DOHH2 (cell line): ENCODE measurements around the gene FBXW7.

Experiments
- H3F3A ChIP-seq: fragments of 200-600 bp; sonication (generic), shearing (Covaris generic); 2 replicates; pipeline ENCODE4 v1.6.0; 2016; ENCODE audit warnings: antibody characterized with exemption, mild to moderate bottlenecking; ENCODE audit not compliant: control insufficient read depth, insufficient read depth
- H3K27ac ChIP-seq: fragments of 200-600 bp; sonication (generic); 2 replicates; pipeline ENCODE4 v1.5.1; 2014; ENCODE audit warnings: low read depth, mild to moderate bottlenecking, low read length, moderate library complexity
- H3K27me3 ChIP-seq: fragments of 200-600 bp; sonication (generic); 2 replicates; pipeline ENCODE4 v1.6.1; 2014; ENCODE audit warnings: mild to moderate bottlenecking, low read length, mixed read lengths; ENCODE audit not compliant: control insufficient read depth
- H3K36me3 ChIP-seq: fragments of 200-600 bp; sonication (generic); 2 replicates; pipeline ENCODE4 v1.6.1; 2014; ENCODE audit warnings: mild to moderate bottlenecking, low read length, moderate library complexity, mixed read lengths; ENCODE audit not compliant: control insufficient read depth
- H3K4me1 ChIP-seq: fragments of 200-600 bp; sonication (generic); 2 replicates; pipeline ENCODE4 v1.6.1; 2014; ENCODE audit warnings: mild to moderate bottlenecking, low read length, mixed read lengths; ENCODE audit not compliant: control insufficient read depth
- H3K4me2 ChIP-seq: fragments of 200-600 bp; sonication (generic); 2 replicates; pipeline ENCODE4 v1.6.0; 2014; ENCODE audit warnings: mild to moderate bottlenecking, low read length, moderate library complexity
- H3K4me3 ChIP-seq: fragments of 200-600 bp; sonication (generic); 2 replicates; pipeline ENCODE4 v1.5.1; 2014; ENCODE audit warnings: mild to moderate bottlenecking, low read length, mixed read lengths
- H3K79me2 ChIP-seq: fragments of 200-600 bp; sonication (generic); 2 replicates; pipeline ENCODE4 v1.6.1; 2014; ENCODE audit warnings: mild to moderate bottlenecking, low read length, mixed read lengths; ENCODE audit not compliant: control insufficient read depth
- H3K9me2 ChIP-seq: fragments of 200-600 bp; sonication (generic); replicated peaks from 2 replicates; pipeline ENCODE4 v1.6.1; 2014; ENCODE audit warnings: mild to moderate bottlenecking, low read length, mixed read lengths; ENCODE audit not compliant: control insufficient read depth
- H3K9me3 ChIP-seq: fragments of 200-600 bp; sonication (generic); 2 replicates; pipeline ENCODE4 v1.6.1; 2014; ENCODE audit warnings: antibody characterized with exemption, low read length, mixed read lengths; ENCODE audit not compliant: control insufficient read depth, insufficient read depth
- H4K20me1 ChIP-seq: fragments of 200-600 bp; sonication (generic); 2 replicates; pipeline ENCODE4 v1.6.0; 2014; ENCODE audit warnings: low read depth, mild to moderate bottlenecking, antibody characterized with exemption, low read length, moderate library complexity; ENCODE audit not compliant: control insufficient read depth, insufficient read depth
- EZH2phosphoT487 ChIP-seq: fragments of 200-600 bp; sonication (generic); IDR thresholded peaks from 2 replicates; pipeline ENCODE4 v1.6.1; 2017; ENCODE audit warnings: borderline replicate concordance, mild to moderate bottlenecking, antibody characterized with exemption, low read length, moderate library complexity, mixed read lengths
- TF ChIP-seq, protein P1 (sequence below): fragments of 200-600 bp; sonication (generic); IDR thresholded peaks from one replicate; pipeline ENCODE4 v1.5.1; 2014; ENCODE audit warnings: antibody characterized with exemption, mild to moderate bottlenecking, low read depth, low read length; ENCODE audit not compliant: poor library complexity, severe bottlenecking

The FBXW7 gene

DNA sequence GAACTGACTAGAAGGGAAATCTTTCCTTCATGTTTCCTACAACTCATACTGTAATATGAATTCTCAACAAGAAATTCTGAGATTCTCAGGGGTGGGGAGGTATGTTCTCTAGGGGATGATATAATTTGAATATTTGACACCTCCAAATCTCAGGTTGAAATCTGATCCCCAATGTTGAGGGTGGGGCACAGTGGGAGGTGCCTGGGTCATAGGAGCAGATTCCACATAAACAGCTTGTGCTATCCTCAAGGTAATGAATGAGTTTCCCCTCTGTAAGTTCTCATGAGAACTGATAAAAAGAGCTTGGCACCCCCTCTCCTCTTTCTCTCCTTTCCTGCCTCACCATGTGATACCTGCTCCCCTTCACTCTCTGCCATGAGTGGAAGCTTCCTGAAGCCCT, 21.5 kb downstream of the FBXW7 start:
- Histone ChIP-seq H3K9me3 (no peaks in the 10 kb centered on the region), H3K36me3 (peaks cover 4% of the 10 kb centered on the region; the same call in 1 of the 2 replicates), H4K20me1 (no peaks in the 10 kb centered on the region), H3K4me2 (no peak overlapping the region), H3F3A (no peaks in the 10 kb centered on the region; the same call in 1 of the 2 replicates), H3K27me3 (no peaks in the 10 kb centered on the region), H3K27ac (no peak overlapping the region), H3K4me1 (peaks cover 49% of the 10 kb centered on the region), H3K4me3 (no peak overlapping the region), H3K9me2 (no peaks in the 10 kb centered on the region), H3K79me2 (peaks cover 95% of the 10 kb centered on the region)
- TF ChIP-seq EZH2phosphoT487: no peak
- TF ChIP-seq, protein P1, sequence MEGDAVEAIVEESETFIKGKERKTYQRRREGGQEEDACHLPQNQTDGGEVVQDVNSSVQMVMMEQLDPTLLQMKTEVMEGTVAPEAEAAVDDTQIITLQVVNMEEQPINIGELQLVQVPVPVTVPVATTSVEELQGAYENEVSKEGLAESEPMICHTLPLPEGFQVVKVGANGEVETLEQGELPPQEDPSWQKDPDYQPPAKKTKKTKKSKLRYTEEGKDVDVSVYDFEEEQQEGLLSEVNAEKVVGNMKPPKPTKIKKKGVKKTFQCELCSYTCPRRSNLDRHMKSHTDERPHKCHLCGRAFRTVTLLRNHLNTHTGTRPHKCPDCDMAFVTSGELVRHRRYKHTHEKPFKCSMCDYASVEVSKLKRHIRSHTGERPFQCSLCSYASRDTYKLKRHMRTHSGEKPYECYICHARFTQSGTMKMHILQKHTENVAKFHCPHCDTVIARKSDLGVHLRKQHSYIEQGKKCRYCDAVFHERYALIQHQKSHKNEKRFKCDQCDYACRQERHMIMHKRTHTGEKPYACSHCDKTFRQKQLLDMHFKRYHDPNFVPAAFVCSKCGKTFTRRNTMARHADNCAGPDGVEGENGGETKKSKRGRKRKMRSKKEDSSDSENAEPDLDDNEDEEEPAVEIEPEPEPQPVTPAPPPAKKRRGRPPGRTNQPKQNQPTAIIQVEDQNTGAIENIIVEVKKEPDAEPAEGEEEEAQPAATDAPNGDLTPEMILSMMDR: no peak

DNA sequence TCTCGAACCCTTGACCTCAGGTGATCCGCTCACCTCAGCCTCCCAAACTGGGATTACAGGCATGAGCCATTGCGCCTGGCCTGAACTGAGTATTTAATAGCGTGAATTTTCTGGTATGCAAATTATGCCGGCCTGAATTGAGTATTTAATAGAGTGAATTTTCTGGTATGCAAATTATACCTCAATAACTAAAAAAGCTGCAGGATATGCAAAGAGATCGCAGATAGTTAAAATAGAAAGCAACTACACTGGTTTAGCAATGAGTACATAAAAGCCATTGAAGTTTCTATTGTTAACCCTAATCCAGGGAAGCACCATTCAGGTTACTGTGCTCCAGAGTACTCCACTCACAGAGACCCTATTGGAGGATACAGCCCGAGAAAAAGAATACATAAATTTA, 22.8 kb downstream of the FBXW7 start:
- Histone ChIP-seq H3K9me3 (no peaks in the 10 kb centered on the region), H3K4me2 (no peak overlapping the region), H3K27ac (no peak overlapping the region), H3K9me2 (no peaks in the 10 kb centered on the region), H3K36me3 (peaks cover 3% of the 10 kb centered on the region; the same call in 1 of the 2 replicates), H3K4me1 (peaks cover 49% of the 10 kb centered on the region), H3K4me3 (no peak overlapping the region), H4K20me1 (no peaks in the 10 kb centered on the region), H3K27me3 (no peaks in the 10 kb centered on the region), H3K79me2 (peaks cover 96% of the 10 kb centered on the region), H3F3A (no peaks in the 10 kb centered on the region; the same call in 1 of the 2 replicates)
- no peak for TF ChIP-seq EZH2phosphoT487
- TF ChIP-seq, protein P1: no peak

DNA sequence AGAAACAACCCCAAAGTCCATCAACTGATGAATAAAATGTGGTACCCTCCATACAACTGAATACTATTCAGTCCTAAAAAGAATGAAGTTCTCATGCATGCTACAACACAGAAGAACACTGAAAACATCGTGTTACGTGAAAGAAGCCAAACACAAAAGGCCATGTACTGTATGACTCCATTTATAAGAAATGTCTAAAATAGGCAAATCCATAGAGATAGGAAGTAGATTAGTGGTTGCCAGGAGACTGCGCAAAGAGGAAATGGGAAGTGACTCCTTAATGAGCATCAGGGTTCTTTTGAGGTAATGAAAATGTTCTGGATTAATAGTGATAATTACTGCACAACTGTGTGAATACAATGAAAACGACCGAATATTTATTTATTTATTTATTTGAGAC, 23.4 kb downstream of the FBXW7 start:
- no peaks in the 10 kb centered on the region for H4K20me1 ChIP-seq
- peaks cover 96% of the 10 kb centered on the region for H3K79me2 ChIP-seq
- H3K4me1 ChIP-seq: peaks cover 49% of the 10 kb centered on the region
- no peak overlapping the region for H3K27ac ChIP-seq
- H3K27me3 ChIP-seq: no peaks in the 10 kb centered on the region
- H3K4me2 ChIP-seq: no peak overlapping the region
- peaks cover 3% of the 10 kb centered on the region; the same call in 1 of the 2 replicates for H3K36me3 ChIP-seq
- TF ChIP-seq, protein P1: no peak
- no peak for TF ChIP-seq EZH2phosphoT487
- H3F3A ChIP-seq: no peaks in the 10 kb centered on the region; the same call in 1 of the 2 replicates
- no peak overlapping the region for H3K4me3 ChIP-seq
- H3K9me2 ChIP-seq: no peaks in the 10 kb centered on the region
- no peaks in the 10 kb centered on the region for H3K9me3 ChIP-seq
